ENCODE measurements around the gene DUSP16.
A peak's percentile ranks its signal among the peaks of the same experiment; 100 is the strongest.

Gene DUSP16

GRCh38 chr12:12465522-12465921 is 97.1 kb downstream of the DUSP16 start:
- DNase-seq = no peak

- no peak for DNase-seq
Observed at GRCh38 chr12:12461923-12462315, 100.7 kb downstream of the DUSP16 start.

- no peak for DNase-seq
Observed at GRCh38 chr12:12460935-12461922, 101.4 kb downstream of the DUSP16 start.

GRCh38 chr12:12456637-12457036 is 106.0 kb downstream of the DUSP16 start:
- peak; percentile 40 for DNase-seq

- no peak for DNase-seq
Observed at GRCh38 chr12:12454315-12454714, 108.3 kb downstream of the DUSP16 start.

GRCh38 chr12:12453635-12454034 is 109.0 kb downstream of the DUSP16 start:
- DNase-seq = no peak

GRCh38 chr12:12452326-12452902 is 110.2 kb downstream of the DUSP16 start:
- DNase-seq = no peak

GRCh38 chr12:12451098-12451497 is 111.6 kb downstream of the DUSP16 start:
- DNase-seq = no peak

- DNase-seq = no peak
Observed at GRCh38 chr12:12450043-12450471, 112.6 kb downstream of the DUSP16 start.

GRCh38 chr12:12449533-12450025 is 113.1 kb downstream of the DUSP16 start:
- peak; percentile 79 for DNase-seq

- no peak for DNase-seq
Observed at GRCh38 chr12:12447837-12448236, 114.8 kb downstream of the DUSP16 start.

- no peak for DNase-seq
Observed at GRCh38 chr12:12447236-12447635, 115.4 kb downstream of the DUSP16 start.

GRCh38 chr12:12446786-12447185 is 115.9 kb downstream of the DUSP16 start:
- no peak for DNase-seq

- DNase-seq = no peak
Observed at GRCh38 chr12:12445882-12446181, 116.8 kb downstream of the DUSP16 start.

- peak; percentile 37 for DNase-seq
Observed at GRCh38 chr12:12445165-12445881, 117.3 kb downstream of the DUSP16 start.

- no peak for DNase-seq
Observed at GRCh38 chr12:12443431-12443878, 119.2 kb downstream of the DUSP16 start.

GRCh38 chr12:12442548-12443071 is 120.1 kb downstream of the DUSP16 start:
- DNase-seq = peak; percentile 66

GRCh38 chr12:12441843-12442461 is 120.7 kb downstream of the DUSP16 start:
- peak; percentile 95 for DNase-seq

GRCh38 chr12:12441429-12441807 is 121.2 kb downstream of the DUSP16 start:
- DNase-seq = no peak

- no peak for DNase-seq
Observed at GRCh38 chr12:12440784-12441428, 121.8 kb downstream of the DUSP16 start.

GRCh38 chr12:12439636-12440035 is 123.0 kb downstream of the DUSP16 start:
- DNase-seq = peak; percentile 65

GRCh38 chr12:12436831-12437345 is 125.8 kb downstream of the DUSP16 start:
- no peak for DNase-seq

Measured in hematopoietic multipotent progenitor cell treated with erythropoietin and hydrocortisone succinate and interleukin-3 and kit ligand, for 4 days (in vitro differentiated cells).